Endodermal cell (in vitro differentiated cells): ENCODE data around the gene GFOD2. TPM values are rescaled to one million over a fixed set of nuclear protein-coding genes. Genes with fewer than 3 reads are reported as not detected.

ENCODE experiments used
- DNase-seq: peaks from one replicate; pipeline ENCODE4 v3.0.0-alpha.2; 2017
- H3K27ac ChIP-seq: 2 replicates; pipeline ENCODE4 v1.5.1; 2013; ENCODE audit warnings: mild to moderate bottlenecking, low read depth, low read length, moderate library complexity
- H3K27me3 ChIP-seq: 2 replicates; pipeline ENCODE4 v1.6.1; 2013; ENCODE audit warnings: mild to moderate bottlenecking, low read length, moderate library complexity; ENCODE audit not compliant: insufficient read depth, control insufficient read depth, poor library complexity, severe bottlenecking
- H3K36me3 ChIP-seq: 2 replicates; pipeline ENCODE4 v1.7.0; 2013; ENCODE audit warnings: mild to moderate bottlenecking, low read length, moderate library complexity; ENCODE audit not compliant: control insufficient read depth, insufficient read depth
- H3K4me1 ChIP-seq: one replicate; pipeline ENCODE4 v1.7.0; 2013; ENCODE audit warnings: low read length; ENCODE audit not compliant: control insufficient read depth, insufficient read depth
- H3K4me3 ChIP-seq: 2 replicates; pipeline ENCODE4 v1.5.1; 2013; ENCODE audit warnings: mild to moderate bottlenecking, low read length, moderate library complexity
- H3K9ac ChIP-seq: 2 replicates; pipeline ENCODE4 v1.6.1; 2013; ENCODE audit warnings: mild to moderate bottlenecking, low read length, moderate library complexity; ENCODE audit not compliant: poor library complexity, severe bottlenecking; ENCODE audit errors: extremely low read depth
- H3K9me3 ChIP-seq: 2 replicates; pipeline ENCODE4 v1.6.1; 2013; ENCODE audit warnings: mild to moderate bottlenecking, low read length, moderate library complexity; ENCODE audit not compliant: control insufficient read depth
- H3K27ac Mint-ChIP-seq: 2 replicates; pipeline ENCODE4 v1.8.0; 2020; ENCODE audit warnings: mixed read lengths
- H3K27me3 Mint-ChIP-seq: 2 replicates; pipeline ENCODE4 v1.8.0; 2021; ENCODE audit warnings: mild to moderate bottlenecking, mixed read lengths; ENCODE audit not compliant: insufficient read depth
- H3K36me3 Mint-ChIP-seq: 2 replicates; pipeline ENCODE4 v1.8.0; 2020; ENCODE audit warnings: low read depth, mixed read lengths
- H3K4me1 Mint-ChIP-seq: 2 replicates; pipeline ENCODE4 v1.8.0; 2020; ENCODE audit warnings: mixed read lengths
- H3K4me3 Mint-ChIP-seq: 2 replicates; pipeline ENCODE4 v1.8.0; 2020; ENCODE audit warnings: mild to moderate bottlenecking, moderate library complexity, mixed read lengths
- H3K9me3 Mint-ChIP-seq: 2 replicates; pipeline ENCODE4 v1.8.0; 2020; ENCODE audit warnings: mild to moderate bottlenecking, mixed read lengths
- WGBS, 2 experiments: methylation state at CpG; one replicate each; pipeline versions ENCODE4 v1.1.5 to v1.1.7; 2013; ENCODE audit warnings: missing lambda C conversion rate in 2 of 2, mixed read lengths in 1 of 2; ENCODE audit not compliant: insufficient coverage in 1 of 2, insufficient read length in 1 of 2; 5-methylcytosine and 5-hydroxymethylcytosine counted together
- total RNA-seq, 2 donors: library from RNA; stranded (reverse); fragmentation: NEBNext Ultra II Directional in 1 of 2; extraction: Animal tissue kit (Norgen Biotek cat#: 25700) in 1 of 2; gene quantifications; 2 replicates in 1 of 2; 3 replicates in 1 of 2; pipeline ENCODE4 v1.2.1, GENCODE V29; 2021
- TF ChIP-seq, protein P1 (sequence below): fragments of 200-600 bp; sonication (generic); conservative IDR thresholded peaks from 2 replicates; pipeline ENCODE4 v1.5.0; 2021; ENCODE audit warnings: antibody characterized with exemption, mild to moderate bottlenecking

The GFOD2 gene
- total RNA-seq, 2 donors from 2014 or later = 18.2 to 21.2 TPM

DNA sequence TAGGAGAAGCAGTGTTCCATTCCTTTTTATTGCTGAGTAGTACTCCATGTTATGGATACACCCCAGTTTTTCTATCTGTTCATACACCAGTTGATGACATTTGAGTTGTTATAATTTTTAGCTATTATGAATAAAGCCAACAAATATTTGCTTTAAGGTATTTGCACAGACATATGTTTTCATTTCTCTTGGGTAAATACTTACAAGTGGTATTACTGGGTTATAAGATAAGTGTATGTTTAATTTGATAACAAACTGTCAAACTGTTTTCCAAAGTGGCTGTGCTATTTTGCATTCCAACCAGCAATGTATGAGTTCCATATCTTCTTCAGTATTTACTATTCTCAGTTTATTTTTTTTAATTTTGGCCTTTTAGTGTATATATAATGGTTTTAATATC lies 27.7 kb upstream of the GFOD2 start:
- H3K9ac ChIP-seq = no peak overlapping the region
- H3K36me3 ChIP-seq = peaks cover 28% of the 10 kb centered on the region
- Mint-ChIP-seq H3K27me3 (no peaks in the 10 kb centered on the region), H3K9me3 (no peaks in the 10 kb centered on the region), H3K4me3 (no peak overlapping the region), H3K36me3 (peaks cover 37% of the 10 kb centered on the region), H3K27ac (no peak overlapping the region), H3K4me1 (peaks cover 10% of the 10 kb centered on the region)
- no peaks in the 10 kb centered on the region for H3K9me3 ChIP-seq
- TF ChIP-seq, protein P1, sequence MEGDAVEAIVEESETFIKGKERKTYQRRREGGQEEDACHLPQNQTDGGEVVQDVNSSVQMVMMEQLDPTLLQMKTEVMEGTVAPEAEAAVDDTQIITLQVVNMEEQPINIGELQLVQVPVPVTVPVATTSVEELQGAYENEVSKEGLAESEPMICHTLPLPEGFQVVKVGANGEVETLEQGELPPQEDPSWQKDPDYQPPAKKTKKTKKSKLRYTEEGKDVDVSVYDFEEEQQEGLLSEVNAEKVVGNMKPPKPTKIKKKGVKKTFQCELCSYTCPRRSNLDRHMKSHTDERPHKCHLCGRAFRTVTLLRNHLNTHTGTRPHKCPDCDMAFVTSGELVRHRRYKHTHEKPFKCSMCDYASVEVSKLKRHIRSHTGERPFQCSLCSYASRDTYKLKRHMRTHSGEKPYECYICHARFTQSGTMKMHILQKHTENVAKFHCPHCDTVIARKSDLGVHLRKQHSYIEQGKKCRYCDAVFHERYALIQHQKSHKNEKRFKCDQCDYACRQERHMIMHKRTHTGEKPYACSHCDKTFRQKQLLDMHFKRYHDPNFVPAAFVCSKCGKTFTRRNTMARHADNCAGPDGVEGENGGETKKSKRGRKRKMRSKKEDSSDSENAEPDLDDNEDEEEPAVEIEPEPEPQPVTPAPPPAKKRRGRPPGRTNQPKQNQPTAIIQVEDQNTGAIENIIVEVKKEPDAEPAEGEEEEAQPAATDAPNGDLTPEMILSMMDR = no peak
- no peak overlapping the region for H3K4me3 ChIP-seq
- H3K4me1 ChIP-seq = no peaks in the 10 kb centered on the region
- H3K27ac ChIP-seq = no peak overlapping the region
- H3K27me3 ChIP-seq = no peaks in the 10 kb centered on the region
- no peak for DNase-seq

DNA sequence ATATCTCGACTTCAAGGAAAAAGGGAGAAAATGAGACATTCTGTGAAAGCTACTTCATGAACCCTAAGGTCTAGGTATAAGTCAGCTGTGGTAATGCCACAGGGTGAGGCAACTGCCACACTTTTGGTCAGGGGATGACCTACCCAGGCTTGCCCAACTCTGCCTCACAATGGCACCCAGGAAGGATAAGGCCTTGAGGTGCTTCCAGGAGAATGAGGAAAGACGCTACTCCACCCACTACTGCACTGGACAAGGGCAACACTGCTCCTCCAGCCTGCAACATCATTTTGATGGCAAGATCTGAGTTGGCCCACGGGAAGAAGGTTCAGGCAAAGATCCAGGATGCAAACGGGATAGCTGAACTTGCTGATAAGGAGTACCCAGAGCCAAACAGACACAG lies 22.0 kb upstream of the GFOD2 start:
- Histone ChIP-seq H3K9me3 (no peaks in the 10 kb centered on the region), H3K27ac (no peak overlapping the region), H3K36me3 (peaks cover 47% of the 10 kb centered on the region), H3K27me3 (no peaks in the 10 kb centered on the region), H3K9ac (no peak overlapping the region), H3K4me1 (no peaks in the 10 kb centered on the region), H3K4me3 (no peak overlapping the region)
- Mint-ChIP-seq H3K4me1 (peaks cover 2% of the 10 kb centered on the region), H3K4me3 (no peak overlapping the region), H3K36me3 (peaks cover 60% of the 10 kb centered on the region), H3K27ac (no peak overlapping the region), H3K27me3 (no peaks in the 10 kb centered on the region), H3K9me3 (no peaks in the 10 kb centered on the region)
- WGBS, 2 experiments = 92 to 97% methylated on average over 3 to 4 of the region's 4 CpGs
- no peak for DNase-seq
- TF ChIP-seq, protein P1 = no peak

DNA sequence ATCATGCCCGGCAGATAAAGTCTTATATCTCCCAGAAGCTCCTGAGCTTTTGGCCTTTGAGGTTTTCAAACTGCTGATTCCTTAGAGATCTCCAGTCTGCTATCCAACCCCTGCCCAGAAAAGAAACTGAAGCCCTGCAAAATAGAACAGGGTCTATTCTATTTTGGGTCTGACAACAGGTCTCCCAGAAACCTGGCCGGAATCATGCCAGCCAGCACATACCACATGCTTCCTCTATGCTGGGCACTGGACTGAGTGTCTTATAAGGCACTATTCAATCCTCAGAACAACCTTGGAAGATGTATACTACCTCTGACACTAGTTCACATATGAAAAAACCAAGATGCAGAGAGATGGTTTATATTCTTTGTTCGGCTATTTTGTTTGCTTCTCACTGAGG lies 21.3 kb upstream of the GFOD2 start:
- TF ChIP-seq, protein P1 = no peak
- WGBS, 2 experiments = 97 to 100% methylated on average over 3 of the region's 3 CpGs
- H3K4me1 Mint-ChIP-seq = peaks cover 2% of the 10 kb centered on the region
- no peaks in the 10 kb centered on the region for H3K4me1 ChIP-seq
- H3K27ac Mint-ChIP-seq = no peak overlapping the region
- H3K27me3 Mint-ChIP-seq = no peaks in the 10 kb centered on the region
- peaks cover 47% of the 10 kb centered on the region for H3K36me3 ChIP-seq
- H3K4me3 ChIP-seq = no peak overlapping the region
- H3K27ac ChIP-seq = no peak overlapping the region
- DNase-seq = no peak
- no peak overlapping the region for H3K9ac ChIP-seq
- H3K27me3 ChIP-seq = no peaks in the 10 kb centered on the region
- no peaks in the 10 kb centered on the region for H3K9me3 ChIP-seq
- no peaks in the 10 kb centered on the region for H3K9me3 Mint-ChIP-seq
- H3K4me3 Mint-ChIP-seq = no peak overlapping the region
- peaks cover 57% of the 10 kb centered on the region for H3K36me3 Mint-ChIP-seq
